ENCODE measurements around the gene TP53INP2.
"Not testable (repeated sequence)": the region's sequence is repeated elsewhere in the genome, so short reads cannot be mapped to it uniquely, and the experiment has no call there.

Gene TP53INP2

GRCh38 chr20:34705397-34706301 is 1.5 kb downstream of the TP53INP2 start:
- no peak for DNase-seq (ENCODE audit: low read depth)

- no peak for DNase-seq (ENCODE audit: low read depth)
Observed at GRCh38 chr20:34706302-34706875, 2.2 kb downstream of the TP53INP2 start.

GRCh38 chr20:34706912-34707784 is 3.0 kb downstream of the TP53INP2 start:
- no peak for DNase-seq (ENCODE audit: low read depth)

- peak; percentile 17 for DNase-seq (ENCODE audit: low read depth)
Observed at GRCh38 chr20:34708621-34709043, 4.5 kb downstream of the TP53INP2 start.

- peak; percentile 71 for DNase-seq (ENCODE audit: low read depth)
Observed at GRCh38 chr20:34709044-34709830, 5.1 kb downstream of the TP53INP2 start.

GRCh38 chr20:34709831-34710567 is 5.9 kb downstream of the TP53INP2 start:
- peak; percentile 42 for DNase-seq (ENCODE audit: low read depth)

- no peak for DNase-seq (ENCODE audit: low read depth)
Observed at GRCh38 chr20:34710568-34710839, 6.4 kb downstream of the TP53INP2 start.

GRCh38 chr20:34710861-34711574 is 6.9 kb downstream of the TP53INP2 start:
- no peak for DNase-seq (ENCODE audit: low read depth)

- no peak for DNase-seq (ENCODE audit: low read depth)
Observed at GRCh38 chr20:34711813-34712430, 7.8 kb downstream of the TP53INP2 start.

- DNase-seq (ENCODE audit: low read depth), result no peak
Observed at GRCh38 chr20:34712525-34713192, 8.5 kb downstream of the TP53INP2 start.

GRCh38 chr20:34713194-34713943 is 9.2 kb downstream of the TP53INP2 start:
- no peak for DNase-seq (ENCODE audit: low read depth)

- DNase-seq (ENCODE audit: low read depth), result not testable (repeated sequence)
Observed at GRCh38 chr20:34713944-34714515, 9.9 kb downstream of the TP53INP2 start.

- DNase-seq (ENCODE audit: low read depth), result no peak
Observed at GRCh38 chr20:34715384-34715783, 11.2 kb downstream of the TP53INP2 start.

- no peak for DNase-seq (ENCODE audit: low read depth)
Observed at GRCh38 chr20:34716921-34717229, 12.7 kb downstream of the TP53INP2 start.

- no peak for DNase-seq (ENCODE audit: low read depth)
Observed at GRCh38 chr20:34717230-34718095, 13.3 kb downstream of the TP53INP2 start.

- not testable (repeated sequence) for DNase-seq (ENCODE audit: low read depth)
Observed at GRCh38 chr20:34719242-34720017, 15.3 kb downstream of the TP53INP2 start.

- no peak for DNase-seq (ENCODE audit: low read depth)
Observed at GRCh38 chr20:34720266-34720665, 16.1 kb downstream of the TP53INP2 start.
